Right lobe of liver (tissue), 4 donors: ENCODE measurements around the gene CSNK1G1.

Source experiments
- POLR2A ChIP-seq: fragments of 450-650 bp; IDR thresholded peaks from one replicate; pipeline ENCODE4 v1.6.1; 2017; ENCODE audit warnings: antibody characterized with exemption, mild to moderate bottlenecking
- TF ChIP-seq, protein P1 (sequence below), 4 donors: fragments of 200-600 bp in 3 of 4; fragments of 450-650 bp in 1 of 4; IDR thresholded peaks; one replicate each; pipeline versions ENCODE4 v1.5.1 to v1.8.0; 2016 to 2022; ENCODE audit warnings: antibody characterized with exemption in 4 of 4, mild to moderate bottlenecking in 2 of 4
- donor health status: DM: no; HTN: no; CAD: no.
- donor health status: DM: no; HTN: no; CAD: no.
- donor health status: DM: no; HTN: yes; CAD: no.

DNA sequence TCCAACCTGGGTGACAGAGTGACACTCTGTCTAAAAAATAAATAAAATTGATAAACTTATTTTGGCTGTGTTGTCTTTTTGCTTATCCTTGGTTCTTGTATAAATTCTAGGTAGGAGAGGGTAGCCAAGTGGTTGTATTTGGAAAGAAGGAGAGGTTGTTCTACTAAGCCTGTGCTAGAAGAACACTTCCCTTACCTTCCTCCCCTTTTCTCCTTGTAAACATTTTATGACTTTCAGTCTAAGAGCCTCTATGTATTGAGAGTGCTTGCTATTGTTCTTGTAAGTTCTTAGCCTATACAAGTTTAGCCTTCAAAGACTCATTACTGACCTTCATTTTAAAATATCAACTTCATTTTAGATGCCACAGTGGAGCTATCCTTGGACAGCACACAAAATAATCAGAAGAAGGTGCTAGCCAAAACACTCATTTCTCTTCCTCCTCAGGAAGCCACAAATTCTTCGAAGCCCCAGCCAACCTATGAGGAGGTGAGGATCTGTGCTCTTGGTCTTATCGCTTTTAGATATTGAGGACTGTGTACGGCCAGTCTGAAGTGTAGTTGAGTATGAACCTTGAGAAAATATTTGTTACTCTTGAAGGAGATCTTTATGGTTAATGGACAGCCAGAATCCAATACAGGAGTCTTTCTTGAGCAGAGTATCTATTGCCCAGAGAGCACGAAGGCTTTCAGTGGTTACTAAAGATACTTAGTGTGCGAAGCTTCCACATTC, 238.1 kb downstream of the CSNK1G1 start:
- TF ChIP-seq, protein P1, sequence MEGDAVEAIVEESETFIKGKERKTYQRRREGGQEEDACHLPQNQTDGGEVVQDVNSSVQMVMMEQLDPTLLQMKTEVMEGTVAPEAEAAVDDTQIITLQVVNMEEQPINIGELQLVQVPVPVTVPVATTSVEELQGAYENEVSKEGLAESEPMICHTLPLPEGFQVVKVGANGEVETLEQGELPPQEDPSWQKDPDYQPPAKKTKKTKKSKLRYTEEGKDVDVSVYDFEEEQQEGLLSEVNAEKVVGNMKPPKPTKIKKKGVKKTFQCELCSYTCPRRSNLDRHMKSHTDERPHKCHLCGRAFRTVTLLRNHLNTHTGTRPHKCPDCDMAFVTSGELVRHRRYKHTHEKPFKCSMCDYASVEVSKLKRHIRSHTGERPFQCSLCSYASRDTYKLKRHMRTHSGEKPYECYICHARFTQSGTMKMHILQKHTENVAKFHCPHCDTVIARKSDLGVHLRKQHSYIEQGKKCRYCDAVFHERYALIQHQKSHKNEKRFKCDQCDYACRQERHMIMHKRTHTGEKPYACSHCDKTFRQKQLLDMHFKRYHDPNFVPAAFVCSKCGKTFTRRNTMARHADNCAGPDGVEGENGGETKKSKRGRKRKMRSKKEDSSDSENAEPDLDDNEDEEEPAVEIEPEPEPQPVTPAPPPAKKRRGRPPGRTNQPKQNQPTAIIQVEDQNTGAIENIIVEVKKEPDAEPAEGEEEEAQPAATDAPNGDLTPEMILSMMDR (IDR thresholded peaks at IDR 0.05) = no peak
- TF ChIP-seq POLR2A = no peak
